ENCODE results near the gene NKD1.

The NKD1 gene

DNA sequence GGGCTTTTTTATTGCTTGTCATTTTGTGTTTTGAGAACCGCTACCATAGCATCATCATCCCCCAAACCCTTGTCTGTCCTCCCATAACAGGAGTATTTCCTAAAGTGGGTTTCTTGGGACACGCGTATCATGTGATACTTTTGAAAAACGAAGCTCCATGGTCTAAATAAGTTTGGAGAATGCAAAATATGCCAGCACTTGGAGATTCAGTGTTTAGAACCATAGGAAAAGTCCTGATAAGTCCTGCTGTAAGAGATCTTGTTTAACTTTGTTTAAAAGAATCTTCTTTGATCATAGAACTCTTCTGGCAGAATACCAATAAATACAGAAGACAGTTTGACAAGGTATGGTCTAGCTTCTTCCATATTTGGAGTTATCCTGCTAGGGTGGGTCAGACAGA, 59.3 kb downstream of the NKD1 start:
- no peaks in the 10 kb centered on the region for H3K36me3 ChIP-seq (ENCODE audit: insufficient read depth, low read length)
- no peak for TF ChIP-seq EZH2phosphoT487 (IDR thresholded peaks at IDR 0.05; ENCODE audit: borderline replicate concordance)
- TF ChIP-seq, protein P1, sequence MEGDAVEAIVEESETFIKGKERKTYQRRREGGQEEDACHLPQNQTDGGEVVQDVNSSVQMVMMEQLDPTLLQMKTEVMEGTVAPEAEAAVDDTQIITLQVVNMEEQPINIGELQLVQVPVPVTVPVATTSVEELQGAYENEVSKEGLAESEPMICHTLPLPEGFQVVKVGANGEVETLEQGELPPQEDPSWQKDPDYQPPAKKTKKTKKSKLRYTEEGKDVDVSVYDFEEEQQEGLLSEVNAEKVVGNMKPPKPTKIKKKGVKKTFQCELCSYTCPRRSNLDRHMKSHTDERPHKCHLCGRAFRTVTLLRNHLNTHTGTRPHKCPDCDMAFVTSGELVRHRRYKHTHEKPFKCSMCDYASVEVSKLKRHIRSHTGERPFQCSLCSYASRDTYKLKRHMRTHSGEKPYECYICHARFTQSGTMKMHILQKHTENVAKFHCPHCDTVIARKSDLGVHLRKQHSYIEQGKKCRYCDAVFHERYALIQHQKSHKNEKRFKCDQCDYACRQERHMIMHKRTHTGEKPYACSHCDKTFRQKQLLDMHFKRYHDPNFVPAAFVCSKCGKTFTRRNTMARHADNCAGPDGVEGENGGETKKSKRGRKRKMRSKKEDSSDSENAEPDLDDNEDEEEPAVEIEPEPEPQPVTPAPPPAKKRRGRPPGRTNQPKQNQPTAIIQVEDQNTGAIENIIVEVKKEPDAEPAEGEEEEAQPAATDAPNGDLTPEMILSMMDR (conservative IDR thresholded peaks at IDR 0.05; ENCODE audit: low read length) = no peak
- no peaks in the 10 kb centered on the region for H3K9me2 ChIP-seq (replicated peaks; ENCODE audit: low read depth, low read length)
- H3K9ac ChIP-seq (ENCODE audit: low read depth, low read length, poor library complexity, severe bottlenecking) = no peak overlapping the region
- H3K9me3 ChIP-seq (ENCODE audit: insufficient read depth, low read depth, low read length) = no peaks in the 10 kb centered on the region
- H3K4me2 ChIP-seq (ENCODE audit: low read depth, low read length, poor library complexity, severe bottlenecking) = no peak overlapping the region
- peaks cover 9% of the 10 kb centered on the region for H3K4me1 ChIP-seq (ENCODE audit: insufficient read depth, low read length, poor library complexity, severe bottlenecking)
- no peaks in the 10 kb centered on the region for H4K20me1 ChIP-seq (ENCODE audit: insufficient read depth, low read length, poor library complexity, severe bottlenecking)
- H3K79me2 ChIP-seq (ENCODE audit: insufficient read depth, low read length) = no peaks in the 10 kb centered on the region
- H3F3A ChIP-seq (ENCODE audit: low read depth) = no peaks in the 10 kb centered on the region
- no peak overlapping the region for H3K4me3 ChIP-seq (ENCODE audit: low read length, poor library complexity, severe bottlenecking)
- no peaks in the 10 kb centered on the region for H3K27me3 ChIP-seq (ENCODE audit: insufficient read depth, low read length, poor library complexity, severe bottlenecking)
- H2AFZ ChIP-seq (ENCODE audit: low read length) = no peak overlapping the region

DNA sequence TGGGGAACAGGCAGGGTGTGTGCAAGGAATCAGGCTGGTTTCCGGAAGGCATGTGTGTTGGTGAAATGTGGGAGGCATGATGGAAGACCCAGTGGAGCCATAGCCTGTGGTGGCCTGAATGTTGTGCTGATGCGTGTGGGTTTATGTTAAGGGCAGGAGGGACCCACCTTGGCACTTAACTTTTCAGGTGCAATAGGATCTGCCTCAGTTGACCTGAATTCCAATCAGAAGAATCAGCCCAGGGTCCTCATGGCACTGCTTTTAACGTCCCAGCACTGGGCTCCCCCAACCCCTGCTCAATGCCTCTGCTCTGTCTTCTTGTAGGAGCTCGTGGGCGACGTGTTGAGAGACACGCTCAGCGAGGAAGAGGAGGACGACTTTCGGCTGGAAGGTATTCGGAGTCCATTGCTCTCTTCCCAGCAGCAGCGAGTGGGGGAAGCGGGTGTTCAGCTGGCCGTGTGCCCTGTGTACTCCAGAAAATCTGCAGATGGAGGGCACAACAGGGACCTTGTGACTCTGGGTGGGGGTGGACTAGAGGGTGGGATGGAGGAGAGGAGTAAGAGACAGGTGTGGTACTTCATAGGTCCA, 59.9 kb downstream of the NKD1 start:
- Histone ChIP-seq H4K20me1 (ENCODE audit: insufficient read depth, low read length, poor library complexity, severe bottlenecking) (no peaks in the 10 kb centered on the region), H3K4me3 (ENCODE audit: low read length, poor library complexity, severe bottlenecking) (no peak overlapping the region), H3K9ac (ENCODE audit: low read depth, low read length, poor library complexity, severe bottlenecking) (no peak overlapping the region), H2AFZ (ENCODE audit: low read length) (no peak overlapping the region), H3K4me2 (ENCODE audit: low read depth, low read length, poor library complexity, severe bottlenecking) (no peak overlapping the region), H3K4me1 (ENCODE audit: insufficient read depth, low read length, poor library complexity, severe bottlenecking) (peaks cover 5% of the 10 kb centered on the region), H3K9me3 (ENCODE audit: insufficient read depth, low read depth, low read length) (no peaks in the 10 kb centered on the region), H3K9me2 (replicated peaks; ENCODE audit: low read depth, low read length) (no peaks in the 10 kb centered on the region), H3F3A (ENCODE audit: low read depth) (no peaks in the 10 kb centered on the region), H3K27me3 (ENCODE audit: insufficient read depth, low read length, poor library complexity, severe bottlenecking) (no peaks in the 10 kb centered on the region), H3K36me3 (ENCODE audit: insufficient read depth, low read length) (no peaks in the 10 kb centered on the region), H3K79me2 (ENCODE audit: insufficient read depth, low read length) (no peaks in the 10 kb centered on the region)
- TF ChIP-seq, protein P1 (conservative IDR thresholded peaks at IDR 0.05; ENCODE audit: low read length) = no peak
- TF ChIP-seq EZH2phosphoT487 (IDR thresholded peaks at IDR 0.05; ENCODE audit: borderline replicate concordance) = no peak

DNA sequence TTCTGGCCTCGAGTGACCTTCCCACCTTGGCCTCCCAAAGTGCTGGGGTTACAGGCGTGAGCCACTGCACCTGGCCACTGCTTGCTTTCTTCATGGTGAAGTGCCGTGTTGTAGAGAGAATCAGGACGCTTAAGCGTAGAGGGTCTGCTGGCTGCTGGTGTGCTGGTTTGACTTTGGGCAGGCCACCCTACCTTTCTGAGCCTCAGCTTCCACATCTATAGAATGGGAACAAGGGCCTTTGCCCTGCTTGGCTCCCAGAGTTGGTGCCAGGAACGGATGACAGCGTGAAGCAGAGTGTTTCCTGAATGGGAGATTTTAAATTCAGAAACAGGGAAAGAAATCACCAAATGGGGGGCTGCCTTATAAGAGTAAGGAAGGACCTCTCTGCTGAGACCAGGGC, 60.9 kb downstream of the NKD1 start:
- no peaks in the 10 kb centered on the region for H3K36me3 ChIP-seq (ENCODE audit: insufficient read depth, low read length)
- H3F3A ChIP-seq (ENCODE audit: low read depth) = no peaks in the 10 kb centered on the region
- no peak overlapping the region for H2AFZ ChIP-seq (ENCODE audit: low read length)
- no peaks in the 10 kb centered on the region for H3K79me2 ChIP-seq (ENCODE audit: insufficient read depth, low read length)
- H3K4me2 ChIP-seq (ENCODE audit: low read depth, low read length, poor library complexity, severe bottlenecking) = no peak overlapping the region
- no peak overlapping the region for H3K9ac ChIP-seq (ENCODE audit: low read depth, low read length, poor library complexity, severe bottlenecking)
- H3K9me2 ChIP-seq (replicated peaks; ENCODE audit: low read depth, low read length) = no peaks in the 10 kb centered on the region
- no peak overlapping the region for H3K4me3 ChIP-seq (ENCODE audit: low read length, poor library complexity, severe bottlenecking)
- no peaks in the 10 kb centered on the region for H3K4me1 ChIP-seq (ENCODE audit: insufficient read depth, low read length, poor library complexity, severe bottlenecking)
- no peak for TF ChIP-seq EZH2phosphoT487 (IDR thresholded peaks at IDR 0.05; ENCODE audit: borderline replicate concordance)
- TF ChIP-seq, protein P1 (conservative IDR thresholded peaks at IDR 0.05; ENCODE audit: low read length) = no peak
- no peaks in the 10 kb centered on the region for H4K20me1 ChIP-seq (ENCODE audit: insufficient read depth, low read length, poor library complexity, severe bottlenecking)
- no peaks in the 10 kb centered on the region for H3K9me3 ChIP-seq (ENCODE audit: insufficient read depth, low read depth, low read length)
- no peaks in the 10 kb centered on the region for H3K27me3 ChIP-seq (ENCODE audit: insufficient read depth, low read length, poor library complexity, severe bottlenecking)

Data from Loucy (cell line).